ENCODE results near the gene RPS15A.

DNA sequence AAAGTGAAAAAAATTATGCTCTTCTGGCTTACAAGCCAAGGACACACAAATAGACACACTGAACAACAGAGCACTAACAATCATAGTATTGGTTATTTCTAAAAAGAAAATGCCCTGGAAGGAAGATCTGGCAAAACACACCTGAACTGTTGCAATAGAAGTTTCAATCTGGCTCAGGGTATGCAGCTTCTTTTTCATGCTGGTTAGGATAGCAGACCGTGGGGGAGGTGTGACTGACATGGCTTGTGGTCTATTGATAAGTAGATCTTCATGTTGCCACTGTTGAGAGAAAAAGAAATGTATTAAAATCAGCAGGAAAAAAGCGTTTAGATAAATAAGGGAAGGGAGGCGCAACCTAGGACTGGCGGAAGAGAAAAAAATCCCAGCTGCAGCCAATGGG is 37.8 kb upstream of the RPS15A start:
- TF ChIP-seq, protein P1, sequence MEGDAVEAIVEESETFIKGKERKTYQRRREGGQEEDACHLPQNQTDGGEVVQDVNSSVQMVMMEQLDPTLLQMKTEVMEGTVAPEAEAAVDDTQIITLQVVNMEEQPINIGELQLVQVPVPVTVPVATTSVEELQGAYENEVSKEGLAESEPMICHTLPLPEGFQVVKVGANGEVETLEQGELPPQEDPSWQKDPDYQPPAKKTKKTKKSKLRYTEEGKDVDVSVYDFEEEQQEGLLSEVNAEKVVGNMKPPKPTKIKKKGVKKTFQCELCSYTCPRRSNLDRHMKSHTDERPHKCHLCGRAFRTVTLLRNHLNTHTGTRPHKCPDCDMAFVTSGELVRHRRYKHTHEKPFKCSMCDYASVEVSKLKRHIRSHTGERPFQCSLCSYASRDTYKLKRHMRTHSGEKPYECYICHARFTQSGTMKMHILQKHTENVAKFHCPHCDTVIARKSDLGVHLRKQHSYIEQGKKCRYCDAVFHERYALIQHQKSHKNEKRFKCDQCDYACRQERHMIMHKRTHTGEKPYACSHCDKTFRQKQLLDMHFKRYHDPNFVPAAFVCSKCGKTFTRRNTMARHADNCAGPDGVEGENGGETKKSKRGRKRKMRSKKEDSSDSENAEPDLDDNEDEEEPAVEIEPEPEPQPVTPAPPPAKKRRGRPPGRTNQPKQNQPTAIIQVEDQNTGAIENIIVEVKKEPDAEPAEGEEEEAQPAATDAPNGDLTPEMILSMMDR (IDR thresholded peaks at IDR 0.05), result no peak
- no peak for TF ChIP-seq POLR2A (IDR thresholded peaks at IDR 0.05)
